Fibroblast of lung (primary cell): ENCODE measurements around the gene YIF1B.

ENCODE experiments used
- EZH2 ChIP-seq: IDR thresholded peaks from 2 replicates; pipeline ENCODE4 v1.5.1; 2012; ENCODE audit warnings: low read length, control low read depth, mild to moderate bottlenecking; ENCODE audit errors: missing control alignments
- TF ChIP-seq, protein P1 (sequence below), 2 donors: IDR thresholded peaks in 1 of 2; conservative IDR thresholded peaks in 1 of 2; 1 replicate in 1 of 2; 2 replicates in 1 of 2; pipeline ENCODE4 v1.5.1; 2011 to 2012; ENCODE audit warnings: low read length in 2 of 2, control low read depth in 1 of 2, inconsistent platforms in 1 of 2, low read depth in 1 of 2, mild to moderate bottlenecking in 1 of 2

DNA sequence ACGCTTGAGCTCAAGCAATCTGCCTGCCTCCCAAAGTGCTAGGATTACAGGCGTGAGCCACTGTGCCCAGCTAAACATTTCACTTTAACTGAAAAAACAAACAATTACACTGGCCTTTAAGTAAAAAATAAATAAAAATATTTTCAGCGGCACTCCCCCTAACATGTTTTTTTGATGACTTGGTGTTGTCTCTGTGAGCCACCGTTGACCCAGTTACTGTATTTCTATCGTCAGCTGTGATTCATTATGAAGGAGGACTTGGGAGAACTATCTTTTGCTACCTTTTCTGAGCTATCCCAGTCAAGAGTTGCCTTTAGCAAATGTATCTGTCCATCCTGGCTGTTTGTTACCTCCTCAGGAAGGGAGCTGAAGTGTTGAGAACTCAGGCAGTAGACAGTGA, 30.2 kb downstream of the YIF1B start:
- TF ChIP-seq EZH2: no peak
- TF ChIP-seq, protein P1, sequence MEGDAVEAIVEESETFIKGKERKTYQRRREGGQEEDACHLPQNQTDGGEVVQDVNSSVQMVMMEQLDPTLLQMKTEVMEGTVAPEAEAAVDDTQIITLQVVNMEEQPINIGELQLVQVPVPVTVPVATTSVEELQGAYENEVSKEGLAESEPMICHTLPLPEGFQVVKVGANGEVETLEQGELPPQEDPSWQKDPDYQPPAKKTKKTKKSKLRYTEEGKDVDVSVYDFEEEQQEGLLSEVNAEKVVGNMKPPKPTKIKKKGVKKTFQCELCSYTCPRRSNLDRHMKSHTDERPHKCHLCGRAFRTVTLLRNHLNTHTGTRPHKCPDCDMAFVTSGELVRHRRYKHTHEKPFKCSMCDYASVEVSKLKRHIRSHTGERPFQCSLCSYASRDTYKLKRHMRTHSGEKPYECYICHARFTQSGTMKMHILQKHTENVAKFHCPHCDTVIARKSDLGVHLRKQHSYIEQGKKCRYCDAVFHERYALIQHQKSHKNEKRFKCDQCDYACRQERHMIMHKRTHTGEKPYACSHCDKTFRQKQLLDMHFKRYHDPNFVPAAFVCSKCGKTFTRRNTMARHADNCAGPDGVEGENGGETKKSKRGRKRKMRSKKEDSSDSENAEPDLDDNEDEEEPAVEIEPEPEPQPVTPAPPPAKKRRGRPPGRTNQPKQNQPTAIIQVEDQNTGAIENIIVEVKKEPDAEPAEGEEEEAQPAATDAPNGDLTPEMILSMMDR (conservative IDR thresholded peaks at IDR 0.05 in 1 of 2, IDR thresholded peaks at IDR 0.05 in 1 of 2; ENCODE audit: low read depth in 1 of 2, low read length in 2 of 2): no peak
